Measurements from ENCODE around the gene MIDN. TPM values are rescaled to one million over a fixed set of nuclear protein-coding genes. Genes with fewer than 3 reads are reported as not detected.
"Not testable (repeated sequence)": the region's sequence is repeated elsewhere in the genome, so short reads cannot be mapped to it uniquely, and the experiment has no call there.

The MIDN gene
- total RNA-seq: 60.5 TPM
- long read RNA-seq, partial matches to known transcripts: 2 of 7 reads
- long read RNA-seq, other reads (novel, unspliced or antisense): 5 of 7 reads

GRCh38 chr19:1248139-1248785, at the start of gene MIDN:
TSS of gene MIDN (plus strand) at chr19:1248583. CDS start at chr19:1250297, 1,714 bp downstream.
- DNase-seq: peak; percentile 88
- intact Hi-C loops (cut with micrococcal nuclease): no loop called here
- Histone ChIP-seq H3K9me3 (replicated peaks) (no peaks in the 10 kb centered on the region), H3K36me3 (peaks cover 24% of the 10 kb centered on the region), H3K4me3 (peak within 1 kb of the TSS; percentile 93), H3K4me1 (peaks cover 85% of the 10 kb centered on the region), H3K27ac (replicated peaks) (peak within 1 kb of the TSS; percentile 100), H3K27me3 (ENCODE audit: low read depth) (no peaks in the 10 kb centered on the region)
- peak; percentile 28 for TF ChIP-seq CTCF (IDR thresholded peaks at IDR 0.05; ENCODE audit: borderline replicate concordance)

GRCh38 chr19:1199531-1199930, 48.9 kb upstream of the MIDN start:
- Histone ChIP-seq H3K36me3 (no peaks in the 10 kb centered on the region), H3K9me3 (replicated peaks) (no peaks in the 10 kb centered on the region), H3K4me1 (no peaks in the 10 kb centered on the region), H3K4me3 (no peak overlapping the region), H3K27ac (replicated peaks) (no peak overlapping the region), H3K27me3 (ENCODE audit: low read depth) (no peaks in the 10 kb centered on the region)
- no peak for DNase-seq
- intact Hi-C loops (cut with micrococcal nuclease): no loop called here
- no peak for TF ChIP-seq CTCF (IDR thresholded peaks at IDR 0.05; ENCODE audit: borderline replicate concordance)

- H3K4me1 ChIP-seq; H3K9me3 ChIP-seq (replicated peaks); DNase-seq; H3K4me3 ChIP-seq; intact Hi-C loops (cut with micrococcal nuclease); H3K27ac ChIP-seq (replicated peaks); H3K36me3 ChIP-seq; H3K27me3 ChIP-seq (ENCODE audit: low read depth): not testable (repeated sequence)
These were observed 47.8 kb upstream of the MIDN start for GRCh38 chr19:1200614-1201013.

GRCh38 chr19:1205114-1206099, 43.0 kb upstream of the MIDN start, which contains the start of gene STK11:
TSS of gene STK11 (plus strand) at chr19:1205778. CDS start at chr19:1206914, 1,136 bp downstream.
- peaks cover 7% of the 10 kb centered on the region for H3K36me3 ChIP-seq
- H3K27ac ChIP-seq (replicated peaks): peak within 1 kb of the TSS; percentile 92
- intact Hi-C loops (cut with micrococcal nuclease): no loop called here
- peak; percentile 100 for DNase-seq
- no peaks in the 10 kb centered on the region for H3K9me3 ChIP-seq (replicated peaks)
- H3K4me3 ChIP-seq: peak within 1 kb of the TSS; percentile 79
- H3K4me1 ChIP-seq: peaks cover 49% of the 10 kb centered on the region
- TF ChIP-seq CTCF (IDR thresholded peaks at IDR 0.05; ENCODE audit: borderline replicate concordance): no peak
- no peaks in the 10 kb centered on the region for H3K27me3 ChIP-seq (ENCODE audit: low read depth)

GRCh38 chr19:1206150-1206863, 42.1 kb upstream of the MIDN start:
- DNase-seq: no peak
- peaks cover 13% of the 10 kb centered on the region for H3K36me3 ChIP-seq
- intact Hi-C loops (cut with micrococcal nuclease): no loop called here
- H3K4me3 ChIP-seq: peak overlapping the region; percentile 79
- H3K27ac ChIP-seq (replicated peaks): peak overlapping the region; percentile 92
- H3K4me1 ChIP-seq: peaks cover 58% of the 10 kb centered on the region
- no peaks in the 10 kb centered on the region for H3K9me3 ChIP-seq (replicated peaks)
- no peaks in the 10 kb centered on the region for H3K27me3 ChIP-seq (ENCODE audit: low read depth)
- no peak for TF ChIP-seq CTCF (IDR thresholded peaks at IDR 0.05; ENCODE audit: borderline replicate concordance)
